Effector memory CD4-positive, alpha-beta T cell (primary cell): ENCODE results near the gene RTKN2.
"Not testable (repeated sequence)": the region's sequence is repeated elsewhere in the genome, so short reads cannot be mapped to it uniquely, and the experiment has no call there.

Source experiments
- DNase-seq, 3 donors: peaks; one replicate each; pipeline ENCODE4 v3.0.0-alpha.2; 2020
- H3K27ac ChIP-seq: 2 replicates; pipeline ENCODE4 v1.7.0; 2013; ENCODE audit warnings: mild to moderate bottlenecking, low read length, moderate library complexity; ENCODE audit not compliant: insufficient read depth, poor library complexity, severe bottlenecking
- H3K27me3 ChIP-seq: replicated peaks from 2 replicates; pipeline ENCODE4 v1.7.0; 2013; ENCODE audit warnings: mild to moderate bottlenecking, low read length; ENCODE audit not compliant: insufficient read depth, control insufficient read depth, poor library complexity, severe bottlenecking
- H3K36me3 ChIP-seq: 2 replicates; pipeline ENCODE4 v1.7.0; 2013; ENCODE audit warnings: mild to moderate bottlenecking, low read length, moderate library complexity; ENCODE audit not compliant: control insufficient read depth, insufficient read depth
- H3K4me1 ChIP-seq: 2 replicates; pipeline ENCODE4 v1.7.0; 2013; ENCODE audit warnings: low read length, mild to moderate bottlenecking; ENCODE audit not compliant: control insufficient read depth, insufficient read depth, poor library complexity, severe bottlenecking
- H3K4me3 ChIP-seq: 2 replicates; pipeline ENCODE4 v1.7.0; 2013; ENCODE audit warnings: low read length, low read depth, mild to moderate bottlenecking; ENCODE audit not compliant: insufficient read depth, poor library complexity, severe bottlenecking
- H3K9me3 ChIP-seq: 2 replicates; pipeline ENCODE4 v1.7.0; 2013; ENCODE audit warnings: mild to moderate bottlenecking, low read length, moderate library complexity; ENCODE audit not compliant: control insufficient read depth

The RTKN2 gene

DNA sequence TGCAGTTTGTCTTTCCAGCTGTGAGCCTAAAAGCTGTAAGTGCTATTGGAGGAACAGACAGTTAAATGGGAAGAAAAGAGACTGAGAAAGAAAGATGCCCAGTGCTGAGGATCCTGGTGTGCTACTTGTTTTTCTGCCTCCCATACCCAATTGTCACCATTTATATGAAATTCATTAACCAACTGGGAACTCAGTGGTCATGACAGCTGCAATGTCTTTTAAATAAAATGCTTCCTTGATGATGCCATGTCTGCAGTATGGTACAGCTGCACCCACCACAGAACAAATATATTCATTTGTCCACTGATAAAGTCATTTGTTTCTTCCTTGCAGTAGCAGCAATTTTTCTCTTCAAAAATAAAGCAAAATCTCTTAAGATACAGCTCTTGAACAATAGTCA is 15.6 kb upstream of the RTKN2 start:
- DNase-seq = no peak
- no peaks in the 10 kb centered on the region for H3K4me1 ChIP-seq
- H3K4me3 ChIP-seq = no peak overlapping the region
- no peaks in the 10 kb centered on the region for H3K9me3 ChIP-seq
- no peaks in the 10 kb centered on the region for H3K36me3 ChIP-seq
- no peaks in the 10 kb centered on the region for H3K27me3 ChIP-seq
- no peak overlapping the region for H3K27ac ChIP-seq

DNA sequence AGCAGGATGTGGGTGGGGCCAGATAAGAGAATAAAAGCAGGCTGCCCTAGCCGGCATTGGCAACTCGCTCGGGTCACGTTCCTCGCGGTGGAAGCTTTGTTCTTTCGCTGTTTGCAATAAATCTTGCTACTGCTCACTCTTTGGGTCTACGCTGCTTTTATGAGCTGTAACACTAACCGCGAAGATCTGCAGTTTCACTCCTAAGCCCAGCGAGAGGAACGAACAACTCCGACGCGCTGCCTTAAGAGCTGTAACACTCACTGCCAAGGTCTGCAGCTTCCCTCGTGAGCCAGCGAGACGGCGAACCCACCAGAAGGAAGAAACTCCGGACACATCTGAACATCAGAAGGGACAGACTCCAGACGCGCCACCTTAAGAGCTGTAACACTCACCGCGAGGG is 12.7 kb upstream of the RTKN2 start:
- H3K36me3 ChIP-seq, H3K4me3 ChIP-seq, H3K27me3 ChIP-seq, DNase-seq, H3K4me1 ChIP-seq, H3K9me3 ChIP-seq, H3K27ac ChIP-seq: not testable (repeated sequence)

DNA sequence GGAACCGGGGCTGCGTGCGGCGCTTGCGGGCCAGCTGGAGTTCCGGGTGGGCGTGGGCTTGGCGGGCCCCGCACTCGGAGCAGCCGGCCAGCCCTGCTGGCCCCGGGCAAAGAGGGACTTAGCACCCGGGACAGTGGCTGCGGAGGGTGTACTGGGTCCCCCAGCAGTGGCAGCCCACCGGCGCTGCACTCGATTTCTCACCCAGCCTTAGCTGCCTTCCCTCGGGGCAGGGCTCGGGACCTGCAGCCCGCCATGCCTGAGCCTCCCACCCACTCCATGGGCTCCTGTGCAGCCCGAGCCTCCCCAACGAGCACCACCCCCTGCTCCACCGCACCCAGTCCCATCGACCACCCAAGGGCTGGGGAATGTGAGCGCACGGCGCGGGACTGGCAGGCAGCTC is 11.7 kb upstream of the RTKN2 start:
- H3K27ac ChIP-seq, H3K4me1 ChIP-seq, H3K4me3 ChIP-seq, H3K27me3 ChIP-seq, DNase-seq, H3K9me3 ChIP-seq, H3K36me3 ChIP-seq: not testable (repeated sequence)

DNA sequence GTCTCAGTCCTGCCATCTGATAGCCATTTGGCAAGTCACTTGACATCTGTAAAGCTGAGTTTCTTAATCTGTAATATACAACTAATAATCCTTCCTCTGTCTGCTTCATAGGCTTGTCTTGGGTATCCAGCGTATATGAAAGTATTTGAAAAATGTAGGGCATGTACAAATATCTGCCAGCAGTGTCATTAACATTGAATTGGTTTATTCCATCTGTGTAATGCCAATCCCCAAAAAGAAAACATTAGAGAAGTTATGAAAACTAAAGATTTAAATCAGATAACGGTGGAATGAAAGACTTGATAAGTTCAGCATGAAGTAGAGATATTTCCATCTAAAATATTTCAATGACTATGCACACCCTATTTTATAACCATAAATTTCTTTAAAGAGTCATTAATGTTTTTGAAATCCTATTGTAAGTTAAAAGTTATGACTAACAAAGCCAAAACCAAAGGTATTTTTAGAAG is 9.8 kb upstream of the RTKN2 start:
- H3K27me3 ChIP-seq = no peaks in the 10 kb centered on the region
- no peaks in the 10 kb centered on the region for H3K9me3 ChIP-seq
- no peak overlapping the region for H3K27ac ChIP-seq
- H3K4me1 ChIP-seq = no peaks in the 10 kb centered on the region
- H3K36me3 ChIP-seq = no peaks in the 10 kb centered on the region
- H3K4me3 ChIP-seq = no peak overlapping the region
- no peak for DNase-seq

DNA sequence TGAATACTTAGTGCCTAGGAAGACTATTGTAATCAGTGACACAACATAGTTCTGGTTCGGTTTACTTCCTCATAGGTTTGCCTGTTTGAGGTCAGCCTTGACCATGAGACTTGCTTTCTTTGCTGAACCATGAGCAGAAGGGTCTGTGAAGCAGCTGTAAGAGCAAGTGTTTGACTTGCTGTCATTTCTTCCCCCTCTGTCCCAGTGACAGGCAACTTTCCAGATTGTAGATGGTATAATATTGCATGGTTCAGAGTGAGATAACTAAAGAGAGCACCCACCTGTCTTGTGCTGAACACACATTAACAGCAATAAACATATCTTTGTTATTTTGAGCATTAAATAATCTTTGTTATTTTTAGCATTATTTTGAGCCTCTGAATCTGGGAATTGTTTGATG is 9.3 kb upstream of the RTKN2 start:
- no peak overlapping the region for H3K4me3 ChIP-seq
- no peaks in the 10 kb centered on the region for H3K27me3 ChIP-seq
- H3K4me1 ChIP-seq = no peaks in the 10 kb centered on the region
- H3K9me3 ChIP-seq = no peaks in the 10 kb centered on the region
- H3K36me3 ChIP-seq = no peaks in the 10 kb centered on the region
- no peak for DNase-seq
- no peak overlapping the region for H3K27ac ChIP-seq

DNA sequence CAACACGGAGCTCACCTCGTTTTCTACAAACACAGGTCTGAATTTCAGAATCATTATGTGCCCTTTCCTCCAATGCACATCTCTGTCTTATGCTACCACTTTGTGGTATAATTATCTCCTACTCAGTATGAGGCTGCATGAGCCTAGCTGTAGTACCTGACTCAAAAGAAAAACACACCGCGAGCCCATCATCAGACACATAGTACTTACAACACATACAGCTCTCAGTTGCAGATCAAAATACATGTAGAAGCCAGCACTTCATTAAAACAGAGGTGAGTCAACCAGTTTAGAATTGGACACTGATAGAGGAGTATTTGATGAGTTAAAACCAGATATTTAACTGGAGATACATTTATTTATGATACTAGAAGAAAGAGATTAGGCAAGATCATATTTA is 1.4 kb upstream of the RTKN2 start:
- no peak overlapping the region for H3K4me3 ChIP-seq
- no peaks in the 10 kb centered on the region for H3K36me3 ChIP-seq
- no peaks in the 10 kb centered on the region for H3K27me3 ChIP-seq
- H3K9me3 ChIP-seq = no peaks in the 10 kb centered on the region
- no peak for DNase-seq
- peaks cover 6% of the 10 kb centered on the region for H3K4me1 ChIP-seq
- no peak overlapping the region for H3K27ac ChIP-seq

DNA sequence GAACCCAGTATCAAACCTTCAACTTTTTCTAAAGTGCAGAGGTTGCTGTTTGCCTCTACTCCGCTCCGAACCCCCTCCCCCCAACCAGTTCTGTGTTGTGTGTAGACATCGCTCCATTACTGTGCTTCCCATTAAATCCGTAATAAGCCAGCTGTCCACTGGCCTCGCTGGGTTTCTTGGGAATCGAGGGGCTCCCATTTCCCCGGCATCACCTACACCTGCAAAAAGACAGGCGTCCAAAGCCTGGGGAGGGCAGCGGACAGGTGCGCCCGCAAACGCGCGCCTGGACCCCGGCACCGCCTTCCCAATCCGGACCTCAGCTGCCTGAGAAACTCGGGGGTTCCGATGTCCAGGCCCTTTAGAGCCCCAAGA is 631 bp downstream of the RTKN2 start:
- DNase-seq = no peak
- Histone ChIP-seq H3K4me3 (peak overlapping the region; percentile 80), H3K9me3 (no peaks in the 10 kb centered on the region), H3K36me3 (no peaks in the 10 kb centered on the region), H3K27ac (no peak overlapping the region), H3K27me3 (no peaks in the 10 kb centered on the region), H3K4me1 (peaks cover 6% of the 10 kb centered on the region)

DNA sequence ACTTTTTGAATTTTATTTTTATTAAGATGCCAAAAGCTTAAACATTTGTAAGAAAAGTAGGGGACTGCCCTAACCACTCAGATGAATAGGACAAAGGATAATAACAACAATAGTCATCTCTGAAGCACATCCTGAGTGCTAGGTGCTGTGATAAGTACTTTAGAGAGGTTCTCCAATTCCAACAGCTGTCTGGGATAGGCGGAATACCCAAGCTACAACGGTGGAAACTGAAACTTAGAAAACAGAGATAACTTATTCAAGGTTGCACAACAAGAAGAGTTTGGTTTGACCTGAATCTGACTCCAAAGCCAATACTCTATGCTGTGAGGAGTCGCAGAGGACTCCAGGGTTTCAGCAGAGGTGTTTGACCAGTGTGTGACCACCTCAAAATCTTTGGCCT is 2.0 kb downstream of the RTKN2 start:
- H3K4me3 ChIP-seq = no peak overlapping the region
- H3K4me1 ChIP-seq = peaks cover 6% of the 10 kb centered on the region
- no peak for DNase-seq

DNA sequence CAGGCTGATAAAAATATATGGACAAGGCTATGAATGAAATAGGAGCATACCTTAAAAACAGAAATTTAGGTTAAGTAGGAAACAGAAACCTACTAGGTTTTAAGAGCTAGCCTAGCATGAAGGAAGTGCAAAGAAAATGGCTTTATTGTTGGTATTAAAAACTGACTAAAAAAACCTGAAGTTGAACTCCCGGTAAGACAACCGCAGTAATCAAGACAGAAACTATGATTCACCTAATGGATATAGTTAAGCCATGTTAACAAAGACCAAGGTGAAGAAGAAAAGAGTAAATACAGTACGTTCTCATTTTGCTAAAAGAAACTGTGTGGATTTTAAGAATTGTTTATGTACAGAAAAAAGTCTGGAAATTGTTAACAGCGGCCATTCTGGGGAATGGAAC is 2.5 kb downstream of the RTKN2 start:
- Histone ChIP-seq H3K36me3 (no peaks in the 10 kb centered on the region), H3K4me3 (no peak overlapping the region)
- no peak for DNase-seq

More for the DNA sequence above, 2.0 kb downstream of the RTKN2 start:
- no peaks in the 10 kb centered on the region for H3K27me3 ChIP-seq
- no peak overlapping the region for H3K27ac ChIP-seq
- H3K9me3 ChIP-seq = no peaks in the 10 kb centered on the region
- H3K36me3 ChIP-seq = no peaks in the 10 kb centered on the region

DNA sequence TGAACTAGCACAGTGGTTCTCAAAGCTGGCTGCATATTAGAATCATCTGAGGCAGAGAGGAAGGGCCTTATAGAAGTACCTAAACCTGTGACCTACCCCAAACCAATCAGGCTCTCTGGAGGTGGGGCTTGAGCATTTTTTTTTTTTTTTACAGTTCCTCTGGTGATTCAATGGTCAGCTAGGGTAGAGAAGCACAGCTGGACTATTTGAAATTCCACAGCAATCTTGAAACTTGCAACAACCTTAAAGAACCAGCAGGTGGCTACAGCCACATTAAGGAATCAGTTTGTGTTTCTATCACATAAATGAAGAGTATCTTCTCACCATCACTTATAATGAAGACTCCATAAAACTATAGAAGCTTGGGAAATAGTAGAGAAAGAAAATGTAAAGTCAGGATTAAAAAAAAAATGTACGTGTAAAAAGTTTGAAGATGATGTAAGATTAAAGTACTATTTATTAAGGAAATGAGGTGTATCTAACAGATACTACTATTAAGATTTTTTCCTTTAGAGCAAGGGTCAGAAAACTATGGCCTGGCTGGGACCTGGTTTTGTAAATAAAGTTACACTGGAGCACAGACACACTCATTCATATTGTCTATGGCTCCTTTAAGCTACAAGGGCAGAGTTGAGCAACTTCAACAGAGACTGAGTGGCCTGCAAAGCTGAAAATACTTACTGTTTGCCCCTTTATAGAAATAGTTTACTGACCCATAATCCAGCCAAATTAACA is 3.8 kb downstream of the RTKN2 start:
- Histone ChIP-seq H3K27ac (no peak overlapping the region), H3K36me3 (no peaks in the 10 kb centered on the region), H3K9me3 (no peaks in the 10 kb centered on the region), H3K4me3 (no peak overlapping the region), H3K27me3 (no peaks in the 10 kb centered on the region), H3K4me1 (peaks cover 6% of the 10 kb centered on the region)
- DNase-seq = no peak

More for the DNA sequence above, 2.5 kb downstream of the RTKN2 start:
- Histone ChIP-seq H3K9me3 (no peaks in the 10 kb centered on the region), H3K4me1 (peaks cover 6% of the 10 kb centered on the region), H3K27ac (no peak overlapping the region), H3K27me3 (no peaks in the 10 kb centered on the region)
